Tibial nerve (tissue), 4 donors: ENCODE data around the gene PPM1F. TPM values are rescaled to one million over a fixed set of nuclear protein-coding genes. Genes with fewer than 3 reads are reported as not detected.

ENCODE experiments used
- DNase-seq, 2 donors: peaks; one replicate each; pipeline ENCODE4 v3.0.0-alpha.2; 2019; ENCODE audit warnings: low spot score in 2 of 2
- H3K27ac ChIP-seq, 4 donors: fragments of 200-600 bp; sonication (generic) in 3 of 4; one replicate each; pipeline ENCODE4 v1.5.1; 2017 to 2019; ENCODE audit warnings: mild to moderate bottlenecking in 1 of 4
- H3K27me3 ChIP-seq, 2 donors: fragments of 200-600 bp; sonication (generic) in 1 of 2; one replicate each; pipeline versions ENCODE4 v1.5.1 to v1.6.0; 2017 to 2019
- H3K36me3 ChIP-seq, 3 donors: fragments of 200-600 bp; sonication (generic); one replicate each; pipeline ENCODE4 v1.5.1; 2018 to 2019
- H3K4me1 ChIP-seq, 4 donors: fragments of 200-600 bp; sonication (generic) in 3 of 4; one replicate each; pipeline ENCODE4 v1.5.1; 2017 to 2019
- H3K4me3 ChIP-seq, 4 donors: fragments of 200-600 bp; sonication (generic) in 3 of 4; one replicate each; pipeline ENCODE4 v1.5.1; 2017 to 2019; ENCODE audit warnings: mild to moderate bottlenecking in 1 of 4, moderate library complexity in 1 of 4
- H3K9me3 ChIP-seq, 4 donors: fragments of 200-600 bp; sonication (generic) in 3 of 4; one replicate each; pipeline ENCODE4 v1.5.1; 2017 to 2019
- CTCF ChIP-seq, 5 experiments: fragments of 200-600 bp in 3 of 5; fragments of 450-650 bp in 2 of 5; sonication (generic) in 3 of 5; IDR thresholded peaks; one replicate each; pipeline ENCODE4 v1.5.1; 2016 to 2019; ENCODE audit warnings: antibody characterized with exemption in 5 of 5, mild to moderate bottlenecking in 3 of 5, moderate library complexity in 2 of 5
- EP300 ChIP-seq, 2 donors: sonication (generic); formaldehyde crosslinking; IDR thresholded peaks; one replicate each; pipeline ENCODE4 v1.6.1; 2017; ENCODE audit warnings: antibody characterized with exemption in 2 of 2, mild to moderate bottlenecking in 1 of 2
- POLR2A ChIP-seq, 2 donors: fragments of 450-650 bp; IDR thresholded peaks; one replicate each; pipeline ENCODE4 v1.6.1; 2017; ENCODE audit warnings: antibody characterized with exemption in 2 of 2, mild to moderate bottlenecking in 2 of 2, moderate library complexity in 2 of 2
- WGBS, 2 donors: methylation state at CpG; one replicate each; pipeline ENCODE4 v1.1.5; 2018; 5-methylcytosine and 5-hydroxymethylcytosine counted together
- total RNA-seq, 4 donors: library from RNA; depleted of rRNA; stranded (reverse); fragments of >200 nt; gene quantifications; one replicate each; pipeline ENCODE4 v1.1.0, GENCODE V29; 2016

PPM1F gene
- total RNA-seq, 4 donors from 2014 or later = 59.4 to 78.3 (median 67.2) TPM

GRCh38 chr22:21929253-21929652, 23.4 kb downstream of the PPM1F start:
- Histone ChIP-seq H3K27me3 (no peaks in the 10 kb centered on the region), H3K36me3 (peaks cover 0 to 96% (median 22%) of the 10 kb centered on the region in 3 donors), H3K27ac (no peak overlapping the region), H3K9me3 (no peaks in the 10 kb centered on the region), H3K4me3 (no peak overlapping the region), H3K4me1 (peaks cover 0 to 28% (median 4%) of the 10 kb centered on the region in 4 donors)
- DNase-seq = no peak
- 84 to 91% methylated on average over 3 to 6 of the region's 6 CpGs for WGBS, 2 donors
- TF ChIP-seq POLR2A (IDR thresholded peaks at IDR 0.05) = no peak
- no peak for TF ChIP-seq EP300 (IDR thresholded peaks at IDR 0.05)
- TF ChIP-seq CTCF (IDR thresholded peaks at IDR 0.05) = no peak

- TF ChIP-seq POLR2A (IDR thresholded peaks at IDR 0.05) = no peak
- no peak for TF ChIP-seq EP300 (IDR thresholded peaks at IDR 0.05)
- TF ChIP-seq CTCF (IDR thresholded peaks at IDR 0.05) = no peak
- Histone ChIP-seq H3K9me3 (no peaks in the 10 kb centered on the region), H3K27me3 (no peaks in the 10 kb centered on the region), H3K36me3 (peaks cover 0 to 96% (median 18%) of the 10 kb centered on the region in 3 donors), H3K4me1 (peaks cover 0 to 16% (median 0%) of the 10 kb centered on the region in 4 donors), H3K4me3 (no peak overlapping the region), H3K27ac (peak overlapping the region in 2 of 4 donors; percentile 0 to 34)
- 61 to 74% methylated on average over 7 to 8 of the region's 12 CpGs for WGBS, 2 donors
- DNase-seq = no peak
Observed at GRCh38 chr22:21928048-21928447, 24.6 kb downstream of the PPM1F start.

GRCh38 chr22:21927174-21927823, 25.3 kb downstream of the PPM1F start:
- TF ChIP-seq CTCF (IDR thresholded peaks at IDR 0.05) (no peak), EP300 (IDR thresholded peaks at IDR 0.05) (no peak), POLR2A (IDR thresholded peaks at IDR 0.05) (no peak)
- H3K27me3 ChIP-seq = no peaks in the 10 kb centered on the region
- 60 to 64% methylated on average over 15 to 16 of the region's 16 CpGs for WGBS, 2 donors
- H3K36me3 ChIP-seq = peaks cover 0 to 96% (median 10%) of the 10 kb centered on the region in 3 donors
- DNase-seq = no peak
- no peaks in the 10 kb centered on the region for H3K9me3 ChIP-seq
- H3K4me1 ChIP-seq = peaks cover 0 to 14% (median 0%) of the 10 kb centered on the region in 4 donors
- H3K27ac ChIP-seq = peak overlapping the region in 2 of 4 donors; percentile 55 to 66
- no peak overlapping the region for H3K4me3 ChIP-seq

- 57 to 58% methylated on average over 3 to 4 of the region's 4 CpGs for WGBS, 2 donors
- peaks cover 0 to 94% (median 8%) of the 10 kb centered on the region in 3 donors for H3K36me3 ChIP-seq
- H3K27ac ChIP-seq = peak overlapping the region in 1 of 4 donors; percentile 66
- DNase-seq = no peak
- TF ChIP-seq CTCF (IDR thresholded peaks at IDR 0.05) (no peak), POLR2A (IDR thresholded peaks at IDR 0.05) (no peak), EP300 (IDR thresholded peaks at IDR 0.05) (no peak)
- peaks cover 0 to 14% (median 0%) of the 10 kb centered on the region in 4 donors for H3K4me1 ChIP-seq
- no peak overlapping the region for H3K4me3 ChIP-seq
- H3K27me3 ChIP-seq = no peaks in the 10 kb centered on the region
- H3K9me3 ChIP-seq = no peaks in the 10 kb centered on the region
Observed at GRCh38 chr22:21926728-21927127, 25.9 kb downstream of the PPM1F start.

GRCh38 chr22:21923163-21923561, 29.5 kb downstream of the PPM1F start:
- H3K36me3 ChIP-seq = peaks cover 0 to 91% (median 0%) of the 10 kb centered on the region in 3 donors
- WGBS, 2 donors = 91 to 99% methylated on average over 13 to 19 of the region's 21 CpGs

More at GRCh38 chr22:21923163-21923561, 29.5 kb downstream of the PPM1F start:
- no peaks in the 10 kb centered on the region for H3K9me3 ChIP-seq
- H3K4me1 ChIP-seq = peaks cover 0 to 17% (median 0%) of the 10 kb centered on the region in 4 donors
- H3K27me3 ChIP-seq = no peaks in the 10 kb centered on the region
- H3K4me3 ChIP-seq = no peak overlapping the region
- no peak overlapping the region for H3K27ac ChIP-seq
- no peak for TF ChIP-seq POLR2A (IDR thresholded peaks at IDR 0.05)
- TF ChIP-seq CTCF (IDR thresholded peaks at IDR 0.05) = no peak
- no peak for TF ChIP-seq EP300 (IDR thresholded peaks at IDR 0.05)
- no peak for DNase-seq
